Esophagus squamous epithelium (tissue), 4 donors: ENCODE measurements around the gene FLNB.

Experiments
- POLR2A ChIP-seq, 4 donors: fragments of 450-650 bp; IDR thresholded peaks; one replicate each; pipeline ENCODE4 v1.6.1; 2017; ENCODE audit warnings: antibody characterized with exemption in 4 of 4, mild to moderate bottlenecking in 4 of 4, moderate library complexity in 3 of 4
- TF ChIP-seq, protein P1 (sequence below), 6 experiments: fragments of 450-650 bp in 4 of 6; fragments of 200-600 bp in 2 of 6; sonication (generic) in 2 of 6; IDR thresholded peaks; one replicate each; pipeline ENCODE4 v1.5.1; 2016 to 2019; ENCODE audit warnings: antibody characterized with exemption in 6 of 6, mild to moderate bottlenecking in 4 of 6, moderate library complexity in 4 of 6

DNA sequence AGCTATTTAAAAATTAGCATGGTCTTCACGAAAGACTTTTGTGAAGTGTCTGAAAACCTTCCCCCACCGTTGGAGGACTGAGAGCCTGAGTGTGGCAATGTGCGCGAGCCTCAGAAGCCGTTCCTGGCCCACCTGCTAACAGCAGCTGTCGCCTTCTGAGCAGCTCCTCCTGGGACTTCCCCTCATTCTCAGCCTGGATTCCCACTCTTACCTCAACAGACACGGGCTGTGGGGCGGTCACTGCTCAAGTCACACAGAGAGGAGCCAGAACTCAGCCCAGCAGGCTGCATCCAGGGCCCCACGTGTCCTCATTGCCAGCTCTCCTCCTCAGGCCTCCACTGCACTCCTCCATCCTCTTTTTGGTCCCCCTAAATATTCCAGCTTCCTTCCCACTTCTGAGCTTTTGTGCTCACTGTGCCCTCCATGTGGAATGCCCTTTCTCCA lies 194.7 kb downstream of the FLNB start:
- TF ChIP-seq, protein P1, sequence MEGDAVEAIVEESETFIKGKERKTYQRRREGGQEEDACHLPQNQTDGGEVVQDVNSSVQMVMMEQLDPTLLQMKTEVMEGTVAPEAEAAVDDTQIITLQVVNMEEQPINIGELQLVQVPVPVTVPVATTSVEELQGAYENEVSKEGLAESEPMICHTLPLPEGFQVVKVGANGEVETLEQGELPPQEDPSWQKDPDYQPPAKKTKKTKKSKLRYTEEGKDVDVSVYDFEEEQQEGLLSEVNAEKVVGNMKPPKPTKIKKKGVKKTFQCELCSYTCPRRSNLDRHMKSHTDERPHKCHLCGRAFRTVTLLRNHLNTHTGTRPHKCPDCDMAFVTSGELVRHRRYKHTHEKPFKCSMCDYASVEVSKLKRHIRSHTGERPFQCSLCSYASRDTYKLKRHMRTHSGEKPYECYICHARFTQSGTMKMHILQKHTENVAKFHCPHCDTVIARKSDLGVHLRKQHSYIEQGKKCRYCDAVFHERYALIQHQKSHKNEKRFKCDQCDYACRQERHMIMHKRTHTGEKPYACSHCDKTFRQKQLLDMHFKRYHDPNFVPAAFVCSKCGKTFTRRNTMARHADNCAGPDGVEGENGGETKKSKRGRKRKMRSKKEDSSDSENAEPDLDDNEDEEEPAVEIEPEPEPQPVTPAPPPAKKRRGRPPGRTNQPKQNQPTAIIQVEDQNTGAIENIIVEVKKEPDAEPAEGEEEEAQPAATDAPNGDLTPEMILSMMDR (IDR thresholded peaks at IDR 0.05) = no peak
- TF ChIP-seq POLR2A (IDR thresholded peaks at IDR 0.05) = no peak
